Neural cell (in vitro differentiated cells): ENCODE results near the gene TMEM260.

Source experiments
- CTCF ChIP-seq: fragments of 450-650 bp; IDR thresholded peaks from 2 replicates; pipeline ENCODE4 v1.5.1; 2014; ENCODE audit warnings: antibody characterized with exemption, mild to moderate bottlenecking, moderate library complexity; ENCODE audit not compliant: poor library complexity, severe bottlenecking
- EZH2 ChIP-seq: fragments of 200-600, 300-800 bp; shearing (Covaris generic), sonication (generic); IDR thresholded peaks from 2 replicates; pipeline ENCODE4 v1.6.1; 2014; ENCODE audit warnings: antibody characterized with exemption, low read length, borderline replicate concordance, mild to moderate bottlenecking; ENCODE audit not compliant: insufficient read depth, poor library complexity, severe bottlenecking

- TF ChIP-seq EZH2 (no peak), CTCF (no peak)
Measured at GRCh38 chr14:56676042-56676441, 96.4 kb downstream of the TMEM260 start.
